Left lobe of liver (tissue), 2 donors: Measurements from ENCODE around the gene AGL. TPM values are rescaled to one million over a fixed set of nuclear protein-coding genes. Genes with fewer than 3 reads are reported as not detected.
"Not testable (repeated sequence)": the region's sequence is repeated elsewhere in the genome, so short reads cannot be mapped to it uniquely, and the experiment has no call there.

Experiments
- ATAC-seq: fragments of 200-7000 bp; cut with Tn5 transposase; one replicate; pipeline ENCODE4 v1.9.1; 2020; ENCODE audit warnings: mild to moderate bottlenecking, moderate library complexity
- DNase-seq: peaks from one replicate; pipeline ENCODE4 v3.0.0-alpha.2; 2020; ENCODE audit warnings: low spot score
- total RNA-seq: library from RNA; stranded (reverse); gene quantifications from one replicate; pipeline ENCODE4 v1.2.1, GENCODE V29; 2021
- donor health status: DM: no; HTN: no; CAD: no; lungs with moderate emphysema.
- donor health status: DM: no; HTN: yes; CAD: no.

Gene AGL
- 43.1 TPM for total RNA-seq

- peak; percentile 91 for ATAC-seq
- peak; percentile 92 for DNase-seq
Observed at GRCh38 chr1:99849744-99850458, at the start of gene AGL. TSS of gene AGL (plus strand) at chr1:99850361. CDS start at chr1:99851043, 682 bp downstream.

- ATAC-seq: no peak
- no peak for DNase-seq
Observed at GRCh38 chr1:99801584-99801983, 48.6 kb upstream of the AGL start.

- no peak for ATAC-seq
- DNase-seq: no peak
Observed at GRCh38 chr1:99806882-99807281, 43.3 kb upstream of the AGL start.

- ATAC-seq: peak; percentile 99
- no peak for DNase-seq
Observed at GRCh38 chr1:99808391-99809115, 41.6 kb upstream of the AGL start.

- ATAC-seq: no peak
- DNase-seq: no peak
Observed at GRCh38 chr1:99811075-99811474, 39.1 kb upstream of the AGL start.

GRCh38 chr1:99811747-99812146, 38.4 kb upstream of the AGL start:
- DNase-seq (no peak), ATAC-seq (no peak)

- ATAC-seq (no peak), DNase-seq (no peak)
Observed at GRCh38 chr1:99814373-99814900, 35.7 kb upstream of the AGL start.

GRCh38 chr1:99816656-99817055, 33.5 kb upstream of the AGL start:
- ATAC-seq: no peak
- DNase-seq: no peak

- DNase-seq (no peak), ATAC-seq (no peak)
Observed at GRCh38 chr1:99818063-99818699, 32.0 kb upstream of the AGL start.

GRCh38 chr1:99820546-99820945, 29.6 kb upstream of the AGL start:
- ATAC-seq: no peak

GRCh38 chr1:99825098-99825497, 25.1 kb upstream of the AGL start:
- DNase-seq (no peak), ATAC-seq (no peak)

More at GRCh38 chr1:99820546-99820945, 29.6 kb upstream of the AGL start:
- DNase-seq: no peak

GRCh38 chr1:99825702-99826101, 24.5 kb upstream of the AGL start:
- DNase-seq: no peak
- ATAC-seq: no peak

GRCh38 chr1:99827970-99828369, 22.2 kb upstream of the AGL start:
- ATAC-seq (no peak), DNase-seq (no peak)

- no peak for DNase-seq
- no peak for ATAC-seq
Observed at GRCh38 chr1:99829269-99829668, 20.9 kb upstream of the AGL start.

- not testable (repeated sequence) for DNase-seq, ATAC-seq
Observed at GRCh38 chr1:99833911-99834310, 16.2 kb upstream of the AGL start.

GRCh38 chr1:99836171-99837103, 13.7 kb upstream of the AGL start:
- ATAC-seq, DNase-seq: not testable (repeated sequence)

GRCh38 chr1:99840353-99840752, 9.8 kb upstream of the AGL start:
- DNase-seq, ATAC-seq: not testable (repeated sequence)

GRCh38 chr1:99843760-99844159, 6.4 kb upstream of the AGL start:
- ATAC-seq: no peak

GRCh38 chr1:99845201-99845600, 5.0 kb upstream of the AGL start:
- DNase-seq, ATAC-seq: not testable (repeated sequence)

More at GRCh38 chr1:99843760-99844159, 6.4 kb upstream of the AGL start:
- no peak for DNase-seq

- DNase-seq (no peak), ATAC-seq (peak; percentile 30)
Observed at GRCh38 chr1:99849413-99849743, 783 bp upstream of the AGL start.
